HuH-7 (cell line): ENCODE results near the gene UFM1.
"Not testable (repeated sequence)": the region's sequence is repeated elsewhere in the genome, so short reads cannot be mapped to it uniquely, and the experiment has no call there.

Experiments used
- DNase-seq: peaks from one replicate; pipeline ENCODE4 v3.0.0; 2011; ENCODE audit warnings: low spot score

The UFM1 gene

DNA sequence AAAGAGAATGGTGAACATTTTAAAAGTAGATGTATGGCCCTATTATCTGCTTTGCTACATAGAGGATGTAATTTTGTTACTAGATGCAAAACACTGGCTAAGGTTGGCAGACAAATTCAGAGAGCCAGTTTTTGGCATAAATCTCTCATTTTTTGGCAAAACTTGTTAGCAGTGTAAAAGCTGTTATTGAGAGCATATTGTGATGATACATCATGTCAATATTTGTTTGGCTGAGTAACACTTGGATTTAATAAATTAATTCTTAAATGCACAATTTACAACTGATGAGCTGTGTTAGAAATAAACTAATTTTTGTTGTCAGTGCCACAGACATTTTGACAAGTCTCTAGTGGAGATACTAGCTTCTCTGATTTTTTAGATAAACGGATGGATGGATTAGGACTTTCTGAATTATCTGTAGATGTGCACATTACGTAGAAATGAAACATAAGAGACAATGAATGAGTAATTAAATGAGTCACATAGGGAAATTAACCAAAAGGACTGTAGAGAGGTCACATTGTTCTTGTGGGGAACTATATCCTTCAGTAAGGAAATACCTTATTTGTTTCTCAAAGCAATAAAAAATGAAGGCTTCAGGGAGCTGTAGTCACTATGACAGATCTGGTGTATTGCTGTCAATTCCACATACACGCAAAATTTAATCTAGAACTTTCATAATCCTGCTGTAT, 17.4 kb downstream of the UFM1 start:
- DNase-seq, result no peak

DNA sequence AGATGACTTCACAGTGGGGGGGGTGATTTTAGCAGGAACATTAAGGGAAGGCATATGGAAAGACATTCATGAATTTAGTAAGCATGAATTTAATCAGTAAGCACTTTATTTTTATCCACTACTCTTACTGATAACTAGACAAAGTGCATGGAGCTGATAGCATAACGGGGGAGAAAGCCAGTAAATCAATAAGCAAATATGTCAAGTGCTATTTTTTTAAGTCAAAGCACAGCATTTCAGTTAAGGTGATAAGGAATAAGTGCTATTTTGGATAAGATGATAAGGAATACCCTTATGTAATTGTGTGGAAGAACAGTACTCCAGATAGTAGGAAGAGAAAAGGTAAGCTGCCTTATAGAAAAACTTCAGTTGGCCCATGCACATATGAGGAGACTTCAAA, 19.4 kb downstream of the UFM1 start:
- DNase-seq, result no peak

DNA sequence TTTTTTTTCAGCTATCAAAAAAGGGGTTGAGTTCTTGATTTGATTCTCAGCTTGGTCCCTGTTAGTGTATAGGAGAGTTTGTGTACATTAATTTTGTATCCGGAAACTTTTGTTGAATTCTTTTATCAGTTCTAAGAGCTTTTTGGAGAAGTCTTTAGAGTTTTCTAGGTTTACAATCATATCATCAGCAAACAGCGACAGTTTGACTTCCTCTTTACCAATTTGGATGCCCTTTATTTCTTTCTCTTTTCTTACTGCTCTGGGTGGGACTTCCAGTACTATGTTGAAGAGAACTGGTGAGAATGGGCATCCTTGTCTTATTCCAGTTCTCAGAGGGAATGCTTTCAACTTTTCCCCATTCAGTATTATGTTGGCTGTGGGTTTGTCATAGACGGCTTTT, 20.4 kb downstream of the UFM1 start:
- not testable (repeated sequence) for DNase-seq

DNA sequence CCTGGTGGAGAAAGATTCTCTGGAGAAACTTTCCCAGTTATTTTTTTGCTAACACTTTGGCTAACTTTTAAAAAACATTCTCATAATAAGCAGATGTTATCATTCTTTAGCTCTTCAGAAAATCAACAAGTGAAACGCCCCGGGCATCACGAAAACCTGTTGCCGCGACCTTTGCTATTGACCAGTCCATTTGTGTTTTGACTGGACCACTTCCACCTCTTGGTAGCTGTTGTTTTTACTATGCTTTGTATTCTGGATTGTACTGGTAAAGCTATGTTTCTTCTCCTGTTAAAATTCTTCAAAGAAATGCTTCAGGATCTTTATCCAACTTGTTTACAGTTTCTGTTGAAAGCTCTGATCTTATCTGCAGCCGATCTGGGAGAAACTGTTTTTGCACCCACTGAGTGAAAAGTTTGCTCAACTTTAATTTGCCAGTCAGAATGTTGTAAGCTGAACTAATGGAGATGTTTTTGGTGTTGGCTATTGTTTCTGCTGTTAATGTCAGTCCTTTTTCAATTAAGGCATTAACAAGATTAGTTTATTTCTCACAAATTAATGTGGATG, 23.3 kb downstream of the UFM1 start:
- DNase-seq, result no peak

DNA sequence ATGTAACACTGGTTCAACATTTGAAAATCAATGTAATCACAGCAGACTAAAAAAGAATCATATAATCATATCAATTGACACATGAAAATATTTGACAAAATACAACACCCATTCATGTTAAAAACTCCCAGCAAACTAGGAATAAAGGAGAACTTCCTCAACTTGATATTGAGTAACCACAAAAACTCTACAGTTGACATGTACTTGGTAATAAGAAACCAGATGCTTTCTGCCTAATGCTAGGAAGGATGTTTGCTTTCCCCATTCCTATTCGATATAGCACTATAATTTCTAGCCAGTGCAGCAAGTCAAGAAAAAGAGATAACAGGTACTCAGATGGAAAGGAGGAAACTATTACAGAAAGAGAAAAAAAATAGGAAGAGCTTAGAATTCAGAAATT, 26.9 kb downstream of the UFM1 start:
- no peak for DNase-seq

DNA sequence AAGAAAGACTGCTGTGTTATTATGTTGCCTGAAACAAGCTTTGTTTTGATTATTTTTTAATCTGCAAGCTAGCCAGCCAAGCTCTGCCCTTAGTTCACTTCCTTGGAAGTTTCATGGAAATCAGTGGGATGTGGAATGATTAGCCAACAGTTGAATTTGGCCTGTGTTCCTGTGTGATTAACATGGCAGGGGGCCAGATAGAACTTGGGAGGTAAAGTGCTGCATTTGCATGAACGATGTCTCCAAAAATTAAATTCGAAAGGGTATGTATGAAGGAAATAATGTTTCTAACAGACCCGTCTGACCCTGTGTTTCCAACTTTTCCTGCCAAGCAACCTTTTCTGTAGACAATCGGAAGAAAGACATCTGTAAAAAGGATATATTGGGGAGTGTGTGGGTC, 32.2 kb downstream of the UFM1 start:
- DNase-seq, result no peak

DNA sequence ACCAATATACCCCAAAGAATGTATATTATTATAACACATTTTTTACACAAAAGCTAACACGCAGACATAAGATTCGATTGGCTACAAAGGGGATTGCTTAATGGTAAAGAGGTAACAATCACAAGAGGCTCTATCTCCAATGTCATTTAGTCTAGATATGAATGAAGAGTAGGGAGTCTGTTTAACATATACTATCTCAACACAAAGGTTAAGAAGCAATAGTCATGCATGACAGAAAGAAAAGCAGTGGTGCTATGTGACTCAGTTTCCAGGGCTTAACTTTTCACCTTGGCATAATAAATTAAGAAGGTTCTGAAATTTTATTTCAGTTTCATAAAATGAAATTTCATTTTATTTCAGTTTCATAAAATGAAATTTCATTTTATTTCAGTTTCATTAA, 33.3 kb downstream of the UFM1 start:
- no peak for DNase-seq

DNA sequence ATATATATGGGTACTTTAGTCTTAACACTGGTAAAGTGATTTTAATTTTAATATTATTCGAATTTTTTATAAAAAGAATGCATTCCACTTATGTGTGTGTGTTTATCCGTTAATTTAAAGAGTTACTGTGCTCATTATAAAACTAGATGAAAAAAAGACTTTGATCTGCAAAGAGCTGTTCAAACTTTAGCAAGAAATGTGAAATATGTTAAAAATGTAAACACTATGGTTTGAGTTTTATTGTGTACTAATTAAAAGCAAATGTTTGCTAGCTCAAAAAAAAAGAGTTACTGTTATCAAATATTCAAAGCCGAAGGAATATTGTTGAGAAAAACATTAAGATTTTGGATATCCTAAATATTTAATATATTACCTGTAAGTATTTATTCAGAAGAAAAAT, 34.5 kb downstream of the UFM1 start:
- DNase-seq, result no peak

DNA sequence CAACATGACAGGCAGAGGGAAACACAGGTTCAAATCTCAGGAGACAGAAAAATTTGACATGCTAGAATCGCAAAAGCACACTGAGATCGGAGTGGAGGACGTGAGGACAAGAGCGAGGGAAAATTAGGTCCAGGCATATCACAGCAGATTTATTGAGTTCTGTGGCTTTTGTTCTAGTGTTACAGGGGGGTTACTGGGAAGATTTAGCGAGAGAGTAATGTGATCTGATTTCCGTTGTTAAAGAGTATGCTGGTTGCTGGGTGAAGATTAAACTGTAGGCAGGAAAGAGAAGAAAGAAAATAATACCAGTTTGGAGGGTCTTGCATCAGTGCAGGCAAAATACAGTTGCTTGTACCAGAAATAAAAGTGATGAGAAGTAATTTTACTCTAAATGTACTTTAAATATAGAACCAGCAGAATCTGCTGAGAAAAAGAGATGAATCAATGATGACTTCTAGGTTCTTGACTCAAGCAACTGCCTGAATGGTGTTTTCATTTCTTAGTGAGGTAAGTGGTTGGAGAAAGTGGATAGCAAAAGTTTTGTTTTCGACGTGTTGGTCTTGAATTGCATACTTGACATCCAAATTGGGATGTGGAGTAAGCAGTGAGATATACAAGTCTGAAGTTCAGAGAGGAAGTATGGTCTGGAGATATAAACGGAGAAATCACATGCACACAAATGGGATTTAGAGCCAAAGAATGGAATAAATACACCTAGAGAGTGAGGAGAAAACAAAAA, 35.7 kb downstream of the UFM1 start:
- no peak for DNase-seq

DNA sequence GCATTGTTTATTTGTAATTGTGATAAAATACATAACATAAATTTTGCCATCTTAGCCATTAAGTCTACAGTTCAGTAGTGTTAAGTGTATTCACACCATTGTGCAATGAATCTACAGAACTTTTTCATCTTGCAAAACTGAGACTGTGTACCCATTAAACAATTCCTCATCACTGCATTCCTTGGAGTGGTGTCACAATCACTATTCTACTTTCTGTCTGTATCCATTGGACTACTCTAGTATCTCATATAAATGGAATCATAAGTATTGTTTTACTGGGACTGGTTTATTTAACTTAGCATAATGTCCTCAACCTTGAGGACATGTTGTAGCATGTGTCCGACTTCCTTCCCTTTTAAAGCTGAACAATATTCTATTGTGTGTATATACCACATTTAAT, 36.8 kb downstream of the UFM1 start:
- no peak for DNase-seq

DNA sequence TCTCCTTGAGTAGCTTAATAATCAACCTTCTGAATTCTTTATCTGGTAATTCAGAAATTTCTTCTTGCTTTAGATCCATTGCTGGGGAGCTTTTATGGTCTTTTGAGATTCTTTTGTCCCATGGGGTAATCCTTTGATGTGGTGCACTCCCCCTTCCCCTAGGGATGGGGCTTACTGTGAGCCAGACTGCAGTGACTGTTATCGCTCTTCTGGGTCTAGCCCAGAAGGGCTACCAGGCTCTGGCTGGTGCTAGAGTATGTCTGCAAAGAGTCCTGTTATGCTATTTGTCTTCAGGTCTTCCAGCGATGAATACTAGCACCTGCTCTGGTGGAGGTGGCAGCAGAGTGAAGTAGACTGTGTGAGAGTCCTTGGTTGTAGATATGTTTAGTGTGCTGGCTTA, 41.7 kb downstream of the UFM1 start:
- DNase-seq, result no peak

DNA sequence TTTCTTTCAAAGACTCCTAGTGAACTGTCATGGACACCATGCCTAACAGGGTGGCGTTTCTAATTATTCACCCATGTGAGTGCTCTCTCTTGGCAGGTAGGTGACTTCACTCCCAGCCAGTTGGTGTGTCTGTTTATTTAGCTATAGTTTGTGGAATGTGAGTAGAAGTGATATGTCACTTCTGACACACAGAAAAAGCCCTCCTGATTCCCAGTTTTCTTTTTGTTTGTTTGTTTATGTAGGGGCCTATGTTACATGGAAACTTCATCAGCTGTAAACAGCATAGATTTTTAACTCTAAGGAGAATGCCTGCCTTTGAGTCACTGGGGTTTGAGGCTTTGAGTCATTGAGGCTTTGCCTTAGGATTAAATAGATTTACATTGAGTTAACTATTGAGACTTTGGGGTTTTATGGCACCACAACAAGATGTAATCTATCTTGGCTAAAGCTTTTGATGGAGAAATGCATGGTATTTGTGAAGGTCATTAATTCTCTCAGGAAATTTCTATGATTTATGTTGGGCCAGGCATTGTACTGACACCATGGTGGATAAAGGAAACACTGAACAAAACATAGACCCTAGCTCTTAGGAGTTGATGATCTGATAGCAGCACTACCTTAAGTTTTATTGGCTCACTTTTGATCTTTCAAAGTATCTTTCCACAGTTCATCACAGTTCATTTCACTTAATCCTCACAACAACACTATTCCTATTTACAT, 45.3 kb downstream of the UFM1 start:
- DNase-seq, result no peak

DNA sequence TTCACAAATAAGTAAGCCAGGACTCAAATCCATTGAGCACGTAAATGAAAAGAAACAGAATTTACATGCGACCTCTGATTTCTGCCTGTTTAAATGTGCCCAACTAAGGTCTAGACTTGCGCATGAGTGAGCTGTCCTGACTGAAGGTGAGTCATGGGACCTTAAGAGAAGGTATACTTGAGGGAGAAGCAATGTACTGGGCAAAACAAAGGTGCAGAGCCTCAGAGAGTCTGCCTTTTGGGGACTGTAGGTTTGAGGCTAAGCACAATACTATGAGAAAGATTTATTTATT, 45.8 kb downstream of the UFM1 start:
- DNase-seq, result no peak

DNA sequence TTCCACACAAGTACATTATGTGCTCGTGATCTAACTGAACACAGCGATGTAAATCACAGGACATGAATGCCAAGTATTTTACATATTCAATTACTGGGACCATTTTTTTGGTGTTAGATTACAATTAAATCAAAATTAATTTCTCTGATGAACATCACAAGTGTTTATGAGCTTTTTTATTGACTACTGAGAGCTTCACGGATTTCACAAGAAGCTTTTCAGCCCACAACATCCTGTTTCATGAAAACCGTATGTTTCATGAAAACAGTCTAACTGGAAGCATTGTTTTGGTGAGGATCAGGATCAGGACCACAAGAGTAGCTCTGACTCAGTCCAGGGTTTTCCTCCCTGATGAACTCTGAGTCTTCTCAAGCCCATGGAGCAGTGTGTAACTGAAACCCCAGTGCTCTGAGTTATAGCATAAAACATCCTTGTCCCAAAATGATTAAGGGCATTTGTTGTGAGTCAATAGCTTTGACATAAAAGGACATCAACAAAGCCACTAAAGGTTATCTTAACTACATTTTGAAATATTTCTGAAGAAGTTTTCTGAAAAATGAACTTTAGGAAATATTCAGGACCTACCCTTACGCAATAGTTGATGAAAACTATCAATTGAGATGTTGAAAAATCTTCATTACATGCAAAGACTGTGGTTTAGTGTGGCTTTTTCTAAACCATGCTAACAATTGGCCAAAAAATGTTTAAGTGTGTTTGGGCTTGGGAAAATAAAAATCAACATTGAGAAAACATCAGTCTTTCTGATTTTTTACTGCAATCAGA, 49.3 kb downstream of the UFM1 start:
- no peak for DNase-seq

DNA sequence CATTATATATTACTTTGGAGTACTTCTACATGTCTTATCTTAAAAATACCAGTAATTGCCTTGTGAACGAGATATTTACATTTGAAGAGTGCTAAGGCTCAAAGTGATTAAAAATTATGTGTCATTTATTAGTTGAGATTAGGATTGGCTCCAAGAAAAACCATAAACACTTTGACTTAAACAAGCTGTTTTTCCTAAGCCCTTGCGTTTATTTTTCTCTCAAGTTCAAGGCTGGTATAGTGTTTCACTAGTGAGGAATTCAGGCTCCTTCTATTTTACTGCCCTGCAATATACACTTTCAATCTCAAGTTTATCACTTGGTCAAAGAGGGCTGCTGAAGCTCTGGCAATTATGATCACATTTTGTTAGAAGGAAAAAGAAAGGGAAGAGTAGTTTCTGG, 49.9 kb downstream of the UFM1 start:
- DNase-seq, result no peak

DNA sequence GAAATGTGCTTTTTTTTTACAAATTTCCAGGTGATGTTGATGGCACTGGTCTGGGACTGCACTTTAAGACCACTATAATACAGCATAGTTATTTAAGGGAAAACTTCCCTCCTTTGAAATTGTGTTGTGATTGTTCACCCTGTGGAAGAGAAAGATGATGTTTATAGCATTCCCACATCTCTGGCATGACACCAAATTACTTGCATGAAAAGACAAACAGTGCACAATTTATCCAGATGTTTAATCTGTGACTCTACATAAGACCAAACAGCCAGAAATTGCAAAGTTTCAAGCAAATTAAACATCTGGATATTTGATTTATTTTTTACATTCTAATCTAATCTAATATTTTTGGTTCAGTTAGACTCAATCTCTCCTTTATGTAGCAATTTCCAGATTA, 51.6 kb downstream of the UFM1 start:
- DNase-seq, result no peak

DNA sequence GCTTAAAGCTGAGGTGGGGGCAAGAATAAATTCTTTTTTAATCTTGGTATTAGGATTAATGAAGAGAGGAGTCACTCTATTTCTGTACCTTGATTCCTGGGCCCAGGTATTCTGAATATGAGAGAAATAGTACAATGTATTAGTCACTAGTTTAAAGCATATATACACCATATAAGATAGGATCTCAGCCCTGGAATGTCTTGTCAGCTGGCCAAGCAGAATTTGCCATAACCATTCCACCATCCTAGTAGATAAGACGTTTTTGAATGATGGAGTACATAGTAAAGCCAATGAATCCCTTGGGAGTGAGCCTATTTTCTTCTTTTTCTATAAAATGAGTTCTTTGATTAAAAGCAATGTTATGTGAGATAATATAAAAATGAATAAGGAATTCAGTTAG, 55.6 kb downstream of the UFM1 start:
- DNase-seq, result no peak

DNA sequence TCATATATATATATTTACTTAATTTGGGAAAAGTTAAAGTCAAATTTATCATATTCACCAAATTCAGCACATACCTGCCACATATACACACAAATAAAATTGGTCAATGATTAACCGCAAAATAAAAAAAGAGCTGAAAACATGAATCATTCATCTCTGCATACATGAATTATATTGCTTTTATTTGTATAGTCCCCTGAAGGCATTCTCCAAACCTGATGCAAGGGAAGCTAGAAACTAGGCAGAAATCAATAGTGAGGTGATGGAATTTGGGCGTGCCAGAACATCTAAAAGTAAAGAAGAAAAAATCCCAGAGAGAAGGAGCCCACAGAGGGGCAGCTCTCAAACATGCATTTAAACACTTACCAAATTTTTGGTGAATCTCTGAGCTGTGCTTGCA, 60.1 kb downstream of the UFM1 start:
- no peak for DNase-seq

DNA sequence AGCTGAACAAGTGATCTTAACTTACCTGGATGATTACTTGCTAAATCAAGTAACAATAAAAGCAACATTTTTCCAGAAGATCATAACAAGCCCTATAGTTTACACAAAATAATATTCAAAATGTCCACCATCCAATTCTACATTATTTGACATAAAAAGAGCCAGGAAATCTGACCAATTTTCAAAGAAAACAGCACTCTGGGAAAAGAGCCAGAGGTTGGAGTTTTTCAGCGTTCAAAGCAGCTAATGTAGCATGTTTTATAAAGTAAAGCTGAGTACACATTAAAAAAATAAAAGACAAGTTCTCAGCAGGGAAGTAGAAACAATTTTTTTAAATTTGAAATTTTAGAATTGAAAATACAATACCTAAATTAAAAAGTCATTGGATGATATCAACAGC, 62.6 kb downstream of the UFM1 start:
- no peak for DNase-seq
